ENCODE data around the gene RFFL. TPM values are rescaled to one million over a fixed set of nuclear protein-coding genes. Genes with fewer than 3 reads are reported as not detected.
A peak's percentile ranks its signal among the peaks of the same experiment; 100 is the strongest.

Gene RFFL
- total and polyA plus RNA-seq, 2 donors (not counting 1 experiment from before 2014, with no cell fraction given), result 13.6 to 36.9 TPM

- Histone ChIP-seq H3K27ac (ENCODE audit: low read length in 2 of 2) (peak overlapping the region in 1 of 2 donors; percentile 23), H3K4me3 (ENCODE audit: control extremely low read depth in 1 of 5, extremely low read depth in 1 of 5, insufficient read depth in 1 of 5, low read depth in 2 of 5, low read length in 4 of 5) (peak overlapping the region in 2 of 5 experiments; percentile 0 to 1), H3K9me3 (ENCODE audit: control extremely low read depth in 1 of 3, control insufficient read depth in 2 of 3, insufficient read depth in 1 of 3, low read length in 2 of 3) (no peaks in the 10 kb centered on the region), H2AFZ (ENCODE audit: insufficient read depth, low read depth, low read length, poor library complexity, severe bottlenecking) (no peak overlapping the region), H4K20me1 (ENCODE audit: control insufficient read depth, insufficient read depth, low read length, poor library complexity, severe bottlenecking) (no peaks in the 10 kb centered on the region), H3K36me3 (replicated peaks in 1 of 2; ENCODE audit: control extremely low read depth in 1 of 2, control insufficient read depth in 1 of 2, extremely low read depth in 1 of 2, insufficient read depth in 2 of 2, low read length in 1 of 2) (no peaks in the 10 kb centered on the region), H3K27me3 (replicated peaks in 1 of 4; ENCODE audit: control extremely low read depth in 1 of 4, control insufficient read depth in 3 of 4, insufficient read depth in 4 of 4, low read length in 3 of 4) (no peaks in the 10 kb centered on the region), H3K9ac (ENCODE audit: low read length) (peak overlapping the region; percentile 6), H3K4me1 (ENCODE audit: control insufficient read depth in 2 of 2, insufficient read depth in 2 of 2, low read length in 2 of 2) (peaks cover 39 to 52% of the 10 kb centered on the region in 2 donors), H3K4me2 (replicated peaks; ENCODE audit: low read depth, low read length, poor library complexity, severe bottlenecking) (peak overlapping the region; percentile 40), H3K79me2 (ENCODE audit: control insufficient read depth, insufficient read depth, low read length) (peaks cover 71% of the 10 kb centered on the region)
- peak overlapping the region; percentile 57 for H3K27ac Mint-ChIP-seq
- peak overlapping the region; percentile 68 for H3K4me3 Mint-ChIP-seq
- ChIA-PET CTCF (interaction anchor here (1.1 to 1.5 kb wide), 3 partner anchors 16 to 43 kb away, joined by 3 to 4 read pairs (median 4); partner anchors contain the start of gene RFFL), POLR2A (no interaction called here)
- peaks cover 48% of the 10 kb centered on the region for H3K4me1 Mint-ChIP-seq
- intact Hi-C loops (cut with micrococcal nuclease), result loop anchor here (2.0 kb wide), 1 partner anchor 16 kb away; the partner anchor contains the start of gene RFFL
- TF ChIP-seq, protein P1, sequence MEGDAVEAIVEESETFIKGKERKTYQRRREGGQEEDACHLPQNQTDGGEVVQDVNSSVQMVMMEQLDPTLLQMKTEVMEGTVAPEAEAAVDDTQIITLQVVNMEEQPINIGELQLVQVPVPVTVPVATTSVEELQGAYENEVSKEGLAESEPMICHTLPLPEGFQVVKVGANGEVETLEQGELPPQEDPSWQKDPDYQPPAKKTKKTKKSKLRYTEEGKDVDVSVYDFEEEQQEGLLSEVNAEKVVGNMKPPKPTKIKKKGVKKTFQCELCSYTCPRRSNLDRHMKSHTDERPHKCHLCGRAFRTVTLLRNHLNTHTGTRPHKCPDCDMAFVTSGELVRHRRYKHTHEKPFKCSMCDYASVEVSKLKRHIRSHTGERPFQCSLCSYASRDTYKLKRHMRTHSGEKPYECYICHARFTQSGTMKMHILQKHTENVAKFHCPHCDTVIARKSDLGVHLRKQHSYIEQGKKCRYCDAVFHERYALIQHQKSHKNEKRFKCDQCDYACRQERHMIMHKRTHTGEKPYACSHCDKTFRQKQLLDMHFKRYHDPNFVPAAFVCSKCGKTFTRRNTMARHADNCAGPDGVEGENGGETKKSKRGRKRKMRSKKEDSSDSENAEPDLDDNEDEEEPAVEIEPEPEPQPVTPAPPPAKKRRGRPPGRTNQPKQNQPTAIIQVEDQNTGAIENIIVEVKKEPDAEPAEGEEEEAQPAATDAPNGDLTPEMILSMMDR (IDR thresholded peaks at IDR 0.05), result no peak
- TF ChIP-seq EZH2 (IDR thresholded peaks at IDR 0.05; ENCODE audit: borderline replicate concordance, insufficient read depth, low read depth, low read length, poor library complexity, severe bottlenecking), result no peak
- DNase-seq (peak; percentile 44), ATAC-seq (ENCODE audit: low read depth) (peak; percentile 44)
- 86% methylated on average over 4 of the region's 5 CpGs for WGBS (ENCODE audit: insufficient coverage)
- no peaks in the 10 kb centered on the region for H3K9me3 Mint-ChIP-seq (ENCODE audit: insufficient read depth)
- H3K27me3 Mint-ChIP-seq, result no peaks in the 10 kb centered on the region
Measured at GRCh38 chr17:35046740-35047283, 16.7 kb downstream of the RFFL start.

DNA sequence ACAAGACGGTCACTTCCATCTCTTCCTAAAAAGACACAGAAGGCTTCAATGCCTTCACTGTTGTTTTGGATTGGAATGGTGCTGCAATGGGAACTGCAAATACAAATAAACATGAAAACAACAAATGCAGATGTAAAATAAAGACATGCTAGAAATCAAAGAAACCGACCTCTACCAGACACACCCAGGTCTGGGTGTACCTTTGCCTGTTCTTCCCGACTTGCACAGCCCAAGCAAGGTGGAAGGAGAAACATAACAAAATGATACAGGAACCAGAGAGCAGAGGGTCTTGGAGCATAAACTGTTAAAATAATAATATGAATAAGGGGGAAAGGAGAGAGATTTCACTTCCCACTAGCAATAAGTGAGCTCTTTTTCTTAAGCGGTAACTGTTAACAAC lies 17.3 kb downstream of the RFFL start:
- Mint-ChIP-seq H3K4me3 (peak overlapping the region; percentile 68), H3K4me1 (peaks cover 42% of the 10 kb centered on the region), H3K9me3 (ENCODE audit: insufficient read depth) (no peaks in the 10 kb centered on the region), H3K27me3 (no peaks in the 10 kb centered on the region), H3K27ac (peak overlapping the region; percentile 57)
- ChIA-PET POLR2A (no interaction called here), CTCF (interaction anchor here (1.1 to 1.5 kb wide), 4 partner anchors 17 to 44 kb away, joined by 3 to 4 read pairs (median 4); partner anchors contain the start of gene RFFL)
- Histone ChIP-seq H3K27me3 (replicated peaks in 1 of 4; ENCODE audit: control extremely low read depth in 1 of 4, control insufficient read depth in 3 of 4, insufficient read depth in 4 of 4, low read length in 3 of 4) (no peaks in the 10 kb centered on the region), H3K36me3 (replicated peaks in 1 of 2; ENCODE audit: control extremely low read depth in 1 of 2, control insufficient read depth in 1 of 2, extremely low read depth in 1 of 2, insufficient read depth in 2 of 2, low read length in 1 of 2) (no peaks in the 10 kb centered on the region), H4K20me1 (ENCODE audit: control insufficient read depth, insufficient read depth, low read length, poor library complexity, severe bottlenecking) (no peaks in the 10 kb centered on the region), H3K4me1 (ENCODE audit: control insufficient read depth in 2 of 2, insufficient read depth in 2 of 2, low read length in 2 of 2) (peaks cover 33 to 47% of the 10 kb centered on the region in 2 donors), H3K9me3 (ENCODE audit: control extremely low read depth in 1 of 3, control insufficient read depth in 2 of 3, insufficient read depth in 1 of 3, low read length in 2 of 3) (no peaks in the 10 kb centered on the region), H3K4me3 (ENCODE audit: control extremely low read depth in 1 of 5, extremely low read depth in 1 of 5, insufficient read depth in 1 of 5, low read depth in 2 of 5, low read length in 4 of 5) (peak overlapping the region in 2 of 5 experiments; percentile 0 to 1), H3K4me2 (replicated peaks; ENCODE audit: low read depth, low read length, poor library complexity, severe bottlenecking) (peak overlapping the region; percentile 40), H3K9ac (ENCODE audit: low read length) (peak overlapping the region; percentile 16), H3K79me2 (ENCODE audit: control insufficient read depth, insufficient read depth, low read length) (peaks cover 76% of the 10 kb centered on the region), H2AFZ (ENCODE audit: insufficient read depth, low read depth, low read length, poor library complexity, severe bottlenecking) (peak overlapping the region; percentile 7), H3K27ac (ENCODE audit: low read length in 2 of 2) (peak overlapping the region in 1 of 2 donors; percentile 23)
- intact Hi-C loops (cut with micrococcal nuclease), result loop anchor here (2.0 kb wide), 1 partner anchor 17 kb away; the partner anchor contains the start of gene RFFL
- WGBS (ENCODE audit: insufficient coverage), result no CpG with 5 or more reads among the region's 4 CpGs
- TF ChIP-seq, protein P1 (IDR thresholded peaks at IDR 0.05), result no peak
- no peak for TF ChIP-seq EZH2 (IDR thresholded peaks at IDR 0.05; ENCODE audit: borderline replicate concordance, insufficient read depth, low read depth, low read length, poor library complexity, severe bottlenecking)
- ATAC-seq (ENCODE audit: low read depth) (peak; percentile 12), DNase-seq (no peak)

All from B cell (primary cell).